ENCODE measurements around the gene POU2AF1.
"Not testable (repeated sequence)": the region's sequence is repeated elsewhere in the genome, so short reads cannot be mapped to it uniquely, and the experiment has no call there.

POU2AF1 gene

DNA sequence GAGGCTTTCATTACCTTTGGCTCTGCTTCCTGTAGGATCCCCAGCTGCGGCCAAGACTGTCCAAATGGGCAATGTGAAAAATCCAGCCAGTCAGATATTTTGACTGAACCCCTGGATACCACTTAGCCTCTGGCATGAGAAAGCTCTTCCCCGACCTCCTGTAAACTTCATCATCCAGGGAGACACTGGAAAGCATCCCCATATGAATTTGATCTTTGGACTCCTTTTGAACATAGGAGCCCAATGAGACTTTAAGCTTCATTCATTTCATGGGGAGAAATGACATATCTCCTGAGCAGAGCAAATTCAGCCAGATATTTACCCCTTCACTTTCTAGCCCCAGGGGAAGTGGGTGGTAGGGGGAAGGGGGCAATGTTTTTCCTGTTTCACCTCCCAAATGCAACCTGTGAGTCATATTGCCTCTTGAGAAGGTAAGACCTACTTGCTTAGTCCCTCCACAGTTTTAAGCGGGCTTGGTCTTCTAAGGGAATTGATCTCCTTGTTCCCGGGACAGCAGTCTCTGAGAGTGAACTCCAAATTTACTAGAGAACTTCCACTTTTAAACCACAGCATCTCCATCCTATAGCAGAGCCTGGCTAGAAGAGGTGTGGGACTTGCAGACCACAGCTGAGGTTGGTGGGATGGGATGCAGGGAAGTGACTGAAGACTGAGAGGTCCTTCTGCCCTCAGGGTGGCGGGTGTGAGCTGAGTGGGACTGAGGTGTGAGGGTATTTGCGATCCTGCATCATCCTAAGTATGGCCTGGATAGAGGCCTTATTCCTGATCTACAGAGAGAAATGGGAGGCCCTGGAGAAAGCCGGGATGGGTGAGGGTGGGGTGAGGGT, 20.3 kb upstream of the POU2AF1 start:
- Mint-ChIP-seq H3K36me3 (no peaks in the 10 kb centered on the region), H3K4me3 (no peak overlapping the region), H3K4me1 (no peaks in the 10 kb centered on the region), H3K27ac (no peak overlapping the region), H3K9me3 (no peaks in the 10 kb centered on the region)
- DNase-seq (ENCODE audit: low spot score in 2 of 2) (no peak), ATAC-seq (no peak)

GRCh38 chr11:111397034-111397433, 18.0 kb upstream of the POU2AF1 start:
- Mint-ChIP-seq H3K4me3 (no peak overlapping the region), H3K27ac (no peak overlapping the region), H3K9me3 (no peaks in the 10 kb centered on the region), H3K4me1 (no peaks in the 10 kb centered on the region), H3K36me3 (no peaks in the 10 kb centered on the region)
- no peak for ATAC-seq
- DNase-seq (ENCODE audit: low spot score in 2 of 2): no peak

DNA sequence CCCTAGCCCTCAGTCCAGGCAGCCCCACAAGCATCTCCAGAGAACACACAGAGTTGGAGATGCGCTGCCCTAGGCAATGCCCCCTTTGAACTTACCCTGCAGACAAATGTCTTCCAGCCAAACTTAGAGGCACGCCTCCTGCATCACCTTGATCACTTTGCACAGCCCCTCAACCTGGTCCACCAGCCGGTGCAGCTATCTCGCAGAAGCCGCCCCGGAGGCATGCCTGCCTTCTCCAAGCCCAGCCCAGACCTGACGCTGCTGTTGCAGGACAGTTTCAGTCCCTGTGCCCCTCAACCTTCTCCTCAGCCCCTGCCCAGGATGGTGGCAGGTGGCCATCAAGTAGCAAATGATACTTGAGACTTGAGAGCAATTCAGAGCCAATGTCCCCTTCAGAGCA, 16.7 kb upstream of the POU2AF1 start:
- ATAC-seq (no peak), DNase-seq (ENCODE audit: low spot score in 2 of 2) (no peak)
- Mint-ChIP-seq H3K9me3 (no peaks in the 10 kb centered on the region), H3K27ac (no peak overlapping the region), H3K36me3 (no peaks in the 10 kb centered on the region), H3K4me3 (no peak overlapping the region), H3K4me1 (no peaks in the 10 kb centered on the region)

DNA sequence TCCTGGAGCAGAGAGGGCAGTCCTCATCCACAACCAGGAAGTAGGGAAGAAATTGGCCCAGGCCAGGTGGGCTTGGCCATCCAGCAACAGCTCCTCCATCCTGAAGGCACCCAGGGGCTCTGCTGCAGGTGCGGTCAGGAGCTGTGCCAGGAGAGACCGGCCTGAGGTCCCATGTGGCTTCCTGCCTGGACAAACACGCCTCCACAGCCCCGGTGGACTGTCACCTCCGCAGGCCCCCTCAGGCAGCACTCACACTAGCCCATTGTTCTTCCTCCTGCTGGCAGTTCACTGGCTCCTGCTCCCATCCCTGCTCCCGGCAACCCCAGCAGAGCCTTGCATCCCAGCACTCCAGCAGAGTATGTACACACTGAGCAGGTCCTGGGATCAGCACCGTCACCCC, 16.0 kb upstream of the POU2AF1 start:
- Mint-ChIP-seq H3K4me3 (no peak overlapping the region), H3K9me3 (no peaks in the 10 kb centered on the region), H3K4me1 (no peaks in the 10 kb centered on the region), H3K36me3 (no peaks in the 10 kb centered on the region), H3K27ac (no peak overlapping the region)
- ATAC-seq (no peak), DNase-seq (ENCODE audit: low spot score in 2 of 2) (no peak)

DNA sequence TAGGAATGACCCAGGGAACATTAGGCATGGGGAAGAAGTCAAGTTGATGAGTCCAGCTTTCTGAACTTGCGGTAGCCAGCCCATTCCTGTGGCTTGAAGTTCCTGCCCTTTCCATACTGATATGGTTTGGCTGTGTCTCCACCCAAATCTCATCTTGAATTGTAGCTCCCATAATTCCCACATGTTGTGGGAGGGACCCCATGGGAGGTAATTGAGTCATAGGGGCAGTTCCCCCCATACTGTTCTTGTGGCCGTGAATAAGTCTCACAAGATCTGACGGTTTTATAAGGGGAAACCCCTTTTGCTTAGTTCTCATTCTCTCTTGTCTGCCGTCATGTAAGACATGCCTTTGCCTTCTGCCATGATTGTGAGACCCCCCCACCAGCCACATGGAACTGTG, 15.1 kb upstream of the POU2AF1 start:
- not testable (repeated sequence) for H3K4me3 Mint-ChIP-seq; H3K27ac Mint-ChIP-seq; H3K9me3 Mint-ChIP-seq; H3K36me3 Mint-ChIP-seq; H3K4me1 Mint-ChIP-seq; DNase-seq (ENCODE audit: low spot score in 2 of 2)
- ATAC-seq: peak; percentile 38

- DNase-seq (ENCODE audit: low spot score in 2 of 2) (no peak), ATAC-seq (no peak)
- H3K27ac Mint-ChIP-seq: no peak overlapping the region
- no peaks in the 10 kb centered on the region for H3K9me3 Mint-ChIP-seq
- H3K36me3 Mint-ChIP-seq: no peaks in the 10 kb centered on the region
- H3K4me1 Mint-ChIP-seq: no peaks in the 10 kb centered on the region
- H3K4me3 Mint-ChIP-seq: no peak overlapping the region
Observed at GRCh38 chr11:111393585-111393984, 14.5 kb upstream of the POU2AF1 start.

GRCh38 chr11:111393096-111393495, 14.0 kb upstream of the POU2AF1 start:
- H3K4me1 Mint-ChIP-seq: no peaks in the 10 kb centered on the region
- no peak for DNase-seq (ENCODE audit: low spot score in 2 of 2)
- ATAC-seq: peak; percentile 48
- H3K36me3 Mint-ChIP-seq: no peaks in the 10 kb centered on the region
- no peak overlapping the region for H3K4me3 Mint-ChIP-seq
- H3K27ac Mint-ChIP-seq: no peak overlapping the region
- no peaks in the 10 kb centered on the region for H3K9me3 Mint-ChIP-seq

DNA sequence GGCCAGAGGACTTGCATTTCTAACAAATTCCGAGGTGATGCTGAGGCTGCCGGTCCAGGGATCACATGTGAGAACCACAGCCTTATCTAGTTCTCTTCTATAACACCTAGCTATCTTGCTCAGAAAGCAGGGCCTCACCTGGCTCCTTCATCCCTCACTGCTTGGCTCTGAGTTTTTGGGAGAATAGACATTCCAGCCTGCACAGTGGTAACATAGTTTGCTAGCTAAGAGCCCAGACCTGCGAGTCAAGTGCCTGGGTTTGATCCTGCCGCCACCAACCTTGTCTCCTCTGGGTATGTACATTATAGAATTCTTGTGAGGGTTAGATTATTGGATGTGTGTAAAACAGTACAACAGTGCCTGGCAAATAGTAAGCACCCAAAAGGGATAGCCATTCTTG, 13.5 kb upstream of the POU2AF1 start:
- H3K4me3 Mint-ChIP-seq: no peak overlapping the region
- ATAC-seq (no peak), DNase-seq (ENCODE audit: low spot score in 2 of 2) (no peak)
- H3K36me3 Mint-ChIP-seq: no peaks in the 10 kb centered on the region
- H3K9me3 Mint-ChIP-seq: no peaks in the 10 kb centered on the region
- no peak overlapping the region for H3K27ac Mint-ChIP-seq
- no peaks in the 10 kb centered on the region for H3K4me1 Mint-ChIP-seq

DNA sequence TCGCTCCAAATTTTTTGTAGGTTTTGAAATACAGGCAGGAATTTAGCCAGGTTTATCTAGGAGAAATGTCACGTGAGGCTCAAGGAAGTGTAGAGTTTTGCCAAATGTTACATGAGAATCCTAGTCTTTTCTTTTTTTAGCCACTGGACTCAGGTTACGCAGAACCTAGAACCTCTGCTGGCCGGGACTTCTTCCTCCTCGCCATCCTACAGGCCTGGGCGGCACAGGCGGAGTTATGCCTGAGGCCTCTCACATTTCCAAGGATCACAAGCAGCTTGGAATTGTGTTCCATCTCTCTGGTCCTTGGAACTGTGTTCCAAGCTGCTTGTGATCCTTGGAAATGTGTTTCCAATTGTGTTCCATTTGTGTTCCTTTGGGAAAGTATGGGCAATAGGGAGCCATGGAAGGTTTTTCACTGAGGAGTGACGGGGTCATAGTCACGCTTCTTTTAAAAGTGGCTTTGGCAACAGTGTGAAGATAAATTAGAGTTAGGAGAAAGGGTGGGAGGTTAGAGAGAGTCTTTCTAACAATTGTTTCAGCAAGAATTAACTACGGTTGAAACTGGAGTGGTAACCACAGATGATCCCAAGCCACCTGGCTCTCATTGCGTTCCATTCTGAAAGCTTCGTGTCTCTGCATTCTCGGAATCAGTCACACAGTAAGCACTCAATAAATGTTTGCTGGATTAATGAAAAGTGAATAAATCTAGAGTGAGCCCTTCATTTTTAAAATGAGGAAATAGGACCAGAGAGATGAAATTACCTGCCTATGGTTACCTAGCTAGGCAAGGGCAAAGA, 12.5 kb upstream of the POU2AF1 start:
- Mint-ChIP-seq H3K4me3 (no peak overlapping the region), H3K9me3 (no peaks in the 10 kb centered on the region), H3K27ac (no peak overlapping the region), H3K4me1 (no peaks in the 10 kb centered on the region), H3K36me3 (no peaks in the 10 kb centered on the region)
- DNase-seq (ENCODE audit: low spot score in 2 of 2) (no peak), ATAC-seq (no peak)

- H3K36me3 Mint-ChIP-seq: no peaks in the 10 kb centered on the region
- ATAC-seq: no peak
- H3K9me3 Mint-ChIP-seq: no peaks in the 10 kb centered on the region
- no peaks in the 10 kb centered on the region for H3K4me1 Mint-ChIP-seq
- no peak for DNase-seq (ENCODE audit: low spot score in 2 of 2)
- no peak overlapping the region for H3K27ac Mint-ChIP-seq
- H3K4me3 Mint-ChIP-seq: no peak overlapping the region
Observed at GRCh38 chr11:111388842-111389241, 9.8 kb upstream of the POU2AF1 start.

DNA sequence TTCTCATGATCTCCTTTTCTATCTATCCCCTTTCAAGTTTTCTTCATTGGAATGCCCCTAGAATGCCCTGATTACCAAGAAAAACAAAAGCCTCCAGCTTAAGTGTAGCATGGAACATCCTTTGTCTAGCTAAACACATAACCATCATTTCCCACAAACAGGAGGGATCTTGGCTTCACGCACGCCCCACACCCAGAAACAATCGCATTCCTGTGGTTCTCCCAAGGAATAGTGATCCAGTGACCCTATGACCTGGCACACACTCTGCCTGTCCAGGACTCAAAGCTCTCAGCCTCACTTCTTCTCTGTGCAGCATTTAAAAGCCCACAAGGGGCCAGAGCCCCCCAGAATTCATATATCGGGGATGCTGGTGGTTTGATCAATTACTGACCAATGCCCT, 9.3 kb upstream of the POU2AF1 start:
- H3K4me3 Mint-ChIP-seq: no peak overlapping the region
- ATAC-seq (no peak), DNase-seq (ENCODE audit: low spot score in 2 of 2) (no peak)
- H3K4me1 Mint-ChIP-seq: no peaks in the 10 kb centered on the region
- no peak overlapping the region for H3K27ac Mint-ChIP-seq
- no peaks in the 10 kb centered on the region for H3K36me3 Mint-ChIP-seq
- no peaks in the 10 kb centered on the region for H3K9me3 Mint-ChIP-seq

DNA sequence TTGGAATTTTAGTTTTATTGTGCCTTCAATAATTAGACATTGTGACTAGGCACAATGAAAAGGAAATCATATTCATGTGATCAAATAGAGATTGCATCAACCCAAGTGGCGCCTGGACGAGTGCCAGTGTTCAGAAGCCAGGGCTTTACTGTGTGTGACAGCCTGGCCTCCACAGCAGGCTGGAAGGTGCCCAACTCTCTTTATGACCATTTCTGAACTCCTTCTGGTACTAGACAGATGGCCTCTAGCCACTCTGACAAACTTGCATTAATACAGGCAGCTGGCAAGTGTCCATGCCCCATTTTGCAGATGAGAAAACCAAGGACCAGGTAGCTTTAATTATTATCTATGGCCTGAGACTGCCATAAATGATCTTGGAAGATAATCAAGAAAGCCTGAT, 8.3 kb upstream of the POU2AF1 start:
- Mint-ChIP-seq H3K27ac (no peak overlapping the region), H3K9me3 (no peaks in the 10 kb centered on the region), H3K36me3 (no peaks in the 10 kb centered on the region), H3K4me3 (no peak overlapping the region), H3K4me1 (no peaks in the 10 kb centered on the region)
- no peak for ATAC-seq
- no peak for DNase-seq (ENCODE audit: low spot score in 2 of 2)

- Mint-ChIP-seq H3K4me1 (no peaks in the 10 kb centered on the region), H3K9me3 (no peaks in the 10 kb centered on the region), H3K36me3 (no peaks in the 10 kb centered on the region), H3K4me3 (no peak overlapping the region), H3K27ac (no peak overlapping the region)
- DNase-seq (ENCODE audit: low spot score in 2 of 2): no peak
- no peak for ATAC-seq
Observed at GRCh38 chr11:111386611-111387150, 7.6 kb upstream of the POU2AF1 start.

DNA sequence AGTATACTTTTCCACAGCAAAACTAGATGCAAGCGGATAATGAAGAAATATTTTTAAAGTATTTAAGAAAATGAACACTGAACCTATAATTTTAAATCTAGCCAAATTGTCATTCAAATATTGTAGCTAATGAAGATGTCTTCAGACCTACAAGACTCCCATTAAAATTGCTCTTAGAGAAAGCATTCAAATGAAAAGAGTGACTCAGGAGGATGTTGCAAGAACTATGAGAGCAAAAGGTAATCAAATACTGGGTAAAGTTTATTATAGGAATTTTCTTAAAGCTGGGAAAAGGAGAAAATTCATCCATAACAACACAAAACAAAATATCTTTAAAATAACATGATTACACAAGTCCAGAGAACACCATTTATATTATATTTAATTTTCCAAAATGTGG, 5.4 kb upstream of the POU2AF1 start:
- Mint-ChIP-seq H3K4me1 (peaks cover 10% of the 10 kb centered on the region), H3K4me3 (no peak overlapping the region), H3K27ac (no peak overlapping the region), H3K9me3 (no peaks in the 10 kb centered on the region), H3K36me3 (no peaks in the 10 kb centered on the region)
- DNase-seq (ENCODE audit: low spot score in 2 of 2) (no peak), ATAC-seq (no peak)

DNA sequence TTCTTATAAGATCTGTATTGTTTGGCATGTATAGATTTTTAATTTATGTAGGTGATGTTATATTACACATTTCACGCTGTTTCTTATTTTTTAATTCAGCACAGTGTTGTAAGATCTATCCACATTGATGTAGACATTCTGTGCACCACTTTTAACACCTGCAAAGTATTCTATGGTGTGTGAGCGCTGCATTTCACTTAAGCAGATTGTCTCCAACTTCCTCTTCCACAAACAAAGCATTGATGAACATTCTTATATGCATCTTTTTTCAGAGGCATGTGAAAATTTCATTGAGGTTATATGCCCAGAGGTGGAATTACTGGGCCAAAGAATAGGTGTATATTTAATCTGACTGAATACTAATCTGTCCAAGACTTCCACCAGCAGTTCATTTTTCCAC, 3.4 kb upstream of the POU2AF1 start:
- Mint-ChIP-seq H3K4me3 (no peak overlapping the region), H3K36me3 (no peaks in the 10 kb centered on the region), H3K4me1 (peaks cover 23% of the 10 kb centered on the region), H3K9me3 (no peaks in the 10 kb centered on the region), H3K27ac (no peak overlapping the region)
- ATAC-seq (no peak), DNase-seq (ENCODE audit: low spot score in 2 of 2) (no peak)

- Mint-ChIP-seq H3K9me3 (no peaks in the 10 kb centered on the region), H3K27ac (peak overlapping the region; percentile 9), H3K4me3 (peak overlapping the region; percentile 56), H3K36me3 (no peaks in the 10 kb centered on the region), H3K4me1 (peaks cover 23% of the 10 kb centered on the region)
- DNase-seq (ENCODE audit: low spot score in 2 of 2) (no peak), ATAC-seq (no peak)
Observed at GRCh38 chr11:111379602-111380136, 594 bp upstream of the POU2AF1 start.
